ENCODE results near the gene ZNF668.

Gene ZNF668

GRCh38 chr16:31081428-31082351, 7.7 kb upstream of the ZNF668 start:
- DNase-seq, result no peak

GRCh38 chr16:31080756-31081419, 6.8 kb upstream of the ZNF668 start:
- no peak for DNase-seq

- DNase-seq, result no peak
These were observed 6.1 kb upstream of the ZNF668 start for GRCh38 chr16:31080035-31080629.

- DNase-seq, result no peak
These were observed 5.4 kb upstream of the ZNF668 start for GRCh38 chr16:31079342-31079944.

- DNase-seq, result no peak
These were observed 4.7 kb upstream of the ZNF668 start for GRCh38 chr16:31078597-31079341.

- DNase-seq, result no peak
These were observed 3.8 kb upstream of the ZNF668 start for GRCh38 chr16:31077592-31078396.

- no peak for DNase-seq
These were observed 3.0 kb upstream of the ZNF668 start for GRCh38 chr16:31077024-31077423.

- DNase-seq, result no peak
These were observed 2.3 kb upstream of the ZNF668 start for GRCh38 chr16:31076319-31076718.

GRCh38 chr16:31074814-31075183, 759 bp upstream of the ZNF668 start:
- no peak for DNase-seq

GRCh38 chr16:31073142-31073969, 684 bp downstream of the ZNF668 start:
- peak; percentile 87 for DNase-seq

- DNase-seq, result peak; percentile 10
These were observed 1.4 kb downstream of the ZNF668 start for GRCh38 chr16:31072540-31073141.

GRCh38 chr16:31071861-31072260, 2.2 kb downstream of the ZNF668 start:
- DNase-seq, result no peak

- DNase-seq, result no peak
These were observed 6.7 kb downstream of the ZNF668 start for GRCh38 chr16:31067342-31067741.

- no peak for DNase-seq
These were observed 9.1 kb downstream of the ZNF668 start for GRCh38 chr16:31064882-31065461.

GRCh38 chr16:31063843-31064611, 10.0 kb downstream of the ZNF668 start:
- no peak for DNase-seq

- no peak for DNase-seq
These were observed 10.6 kb downstream of the ZNF668 start for GRCh38 chr16:31063495-31063842.

- no peak for DNase-seq
These were observed 12.1 kb downstream of the ZNF668 start for GRCh38 chr16:31061813-31062440.

GRCh38 chr16:31061126-31061812, 12.8 kb downstream of the ZNF668 start:
- no peak for DNase-seq
